ENCODE measurements around the gene DYNLT5. TPM values are rescaled to one million over a fixed set of nuclear protein-coding genes. Genes with fewer than 3 reads are reported as not detected.

Gene DYNLT5
- not detected in 2 replicates for total RNA-seq

GRCh38 chr1:66752000-66752592, at the start of gene DYNLT5:
Gene DYNLT5 (plus strand): TSS chr1:66752459. CDS start chr1:66754659, 2,200 bp downstream.

Other genes with a start within 250 kb of the DYNLT5 start
- gene SGIP1, start 218.3 kb upstream of the DYNLT5 start, total RNA-seq, result 1.9 TPM in 1 of 2 replicates, not detected in the other
- gene INSL5, start 48.8 kb downstream of the DYNLT5 start, total RNA-seq, result not detected in 2 replicates
- 0.78 and 1.6 TPM in 2 replicates for gene DNAI4, start 172.4 kb downstream of the DYNLT5 start, total RNA-seq
- 15.2 and 17.3 TPM in 2 replicates for gene MIER1, start 172.5 kb downstream of the DYNLT5 start, total RNA-seq

All from hair follicular keratinocyte (primary cell).